Transverse colon (tissue), 4 donors: ENCODE data around the gene PTPRG.

Source experiments
- CTCF ChIP-seq, 5 experiments: fragments of 200-600 bp in 3 of 5; fragments of 450-650 bp in 2 of 5; sonication (generic) in 3 of 5; IDR thresholded peaks; 1 replicate in 2 of 5; 2 replicates in 3 of 5; pipeline ENCODE4 v1.5.1; 2016 to 2017; ENCODE audit warnings: antibody characterized with exemption in 5 of 5, inconsistent platforms in 3 of 5, mild to moderate bottlenecking in 2 of 5, moderate library complexity in 1 of 5
- EP300 ChIP-seq: sonication (generic); formaldehyde crosslinking; IDR thresholded peaks from one replicate; pipeline ENCODE4 v1.6.1; 2017; ENCODE audit warnings: antibody characterized with exemption, low read depth
- POLR2A ChIP-seq: fragments of 450-650 bp; IDR thresholded peaks from one replicate; pipeline ENCODE4 v1.6.1; 2016; ENCODE audit warnings: antibody characterized with exemption, mild to moderate bottlenecking, moderate library complexity
- POLR2AphosphoS5 ChIP-seq, 3 donors: sonication (generic); formaldehyde crosslinking; IDR thresholded peaks; one replicate each; pipeline ENCODE4 v1.6.1; 2016; ENCODE audit warnings: antibody characterized with exemption in 3 of 3

- TF ChIP-seq EP300 (no peak), CTCF (IDR thresholded peaks at IDR 0.05) (no peak), POLR2A (no peak), POLR2AphosphoS5 (IDR thresholded peaks at IDR 0.05) (no peak)
Observed at GRCh38 chr3:62052331-62052730, 491.0 kb downstream of the PTPRG start.
